Measurements from ENCODE around the gene VCP.

GRCh38 chr9:35014517-35014916 is 57.9 kb downstream of the VCP start:
- no peak for TF ChIP-seq CTCF (IDR thresholded peaks at IDR 0.05)
- TF ChIP-seq EP300 (IDR thresholded peaks at IDR 0.05), result no peak
- TF ChIP-seq POLR2A (IDR thresholded peaks at IDR 0.05), result no peak

Measured in tibial nerve (tissue), 4 donors.